GM10266 (cell line): ENCODE results near the gene FERMT2.
"Not testable (repeated sequence)": the region's sequence is repeated elsewhere in the genome, so short reads cannot be mapped to it uniquely, and the experiment has no call there.

Experiments
- DNase-seq: peaks from one replicate; pipeline ENCODE4 v3.0.0; 2012; ENCODE audit errors: extremely low spot score
- TF ChIP-seq, protein P1 (sequence below): IDR thresholded peaks from 2 replicates; pipeline ENCODE4 v1.5.1; 2012; ENCODE audit warnings: mild to moderate bottlenecking, low read depth; ENCODE audit not compliant: control insufficient read depth, insufficient read depth; ENCODE audit errors: missing control alignments

The FERMT2 gene

DNA sequence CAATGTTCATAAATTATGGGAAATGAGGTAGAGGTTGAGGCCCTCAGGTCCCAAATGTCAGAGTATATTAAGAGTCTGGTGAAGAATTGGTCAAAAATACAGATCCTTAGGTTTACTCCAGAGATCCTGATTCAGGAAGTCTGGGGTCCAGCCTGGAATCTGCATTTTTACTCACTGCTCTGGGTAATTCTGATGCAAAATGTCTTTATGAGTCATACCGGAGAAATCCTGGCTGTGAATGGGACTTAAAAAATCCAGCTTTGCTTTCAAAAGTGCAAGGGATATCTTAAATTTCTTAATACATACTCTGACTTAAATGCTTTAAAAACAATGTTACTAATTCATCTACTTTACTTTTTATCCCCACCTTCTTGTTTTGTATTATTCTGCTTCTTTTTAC, 74.5 kb downstream of the FERMT2 start:
- DNase-seq = no peak

DNA sequence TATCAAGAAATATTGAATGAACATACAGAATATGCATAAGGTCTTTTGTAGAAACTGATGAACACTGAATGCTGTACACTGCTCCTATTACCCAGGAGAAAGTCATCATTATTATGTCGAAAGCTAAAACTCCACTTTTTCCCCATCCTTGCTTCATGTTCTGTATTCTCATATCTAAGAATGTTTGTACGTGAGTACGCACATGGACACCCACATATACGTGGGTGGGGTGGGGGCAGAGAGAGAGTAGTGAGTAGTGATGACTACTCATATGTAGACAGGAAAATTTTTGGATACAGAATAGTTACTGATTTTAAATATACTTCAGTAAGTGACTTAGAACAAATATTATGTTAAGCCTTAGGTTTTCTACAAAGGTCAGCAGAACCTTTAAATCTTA, 75.1 kb downstream of the FERMT2 start:
- DNase-seq = no peak
- TF ChIP-seq, protein P1, sequence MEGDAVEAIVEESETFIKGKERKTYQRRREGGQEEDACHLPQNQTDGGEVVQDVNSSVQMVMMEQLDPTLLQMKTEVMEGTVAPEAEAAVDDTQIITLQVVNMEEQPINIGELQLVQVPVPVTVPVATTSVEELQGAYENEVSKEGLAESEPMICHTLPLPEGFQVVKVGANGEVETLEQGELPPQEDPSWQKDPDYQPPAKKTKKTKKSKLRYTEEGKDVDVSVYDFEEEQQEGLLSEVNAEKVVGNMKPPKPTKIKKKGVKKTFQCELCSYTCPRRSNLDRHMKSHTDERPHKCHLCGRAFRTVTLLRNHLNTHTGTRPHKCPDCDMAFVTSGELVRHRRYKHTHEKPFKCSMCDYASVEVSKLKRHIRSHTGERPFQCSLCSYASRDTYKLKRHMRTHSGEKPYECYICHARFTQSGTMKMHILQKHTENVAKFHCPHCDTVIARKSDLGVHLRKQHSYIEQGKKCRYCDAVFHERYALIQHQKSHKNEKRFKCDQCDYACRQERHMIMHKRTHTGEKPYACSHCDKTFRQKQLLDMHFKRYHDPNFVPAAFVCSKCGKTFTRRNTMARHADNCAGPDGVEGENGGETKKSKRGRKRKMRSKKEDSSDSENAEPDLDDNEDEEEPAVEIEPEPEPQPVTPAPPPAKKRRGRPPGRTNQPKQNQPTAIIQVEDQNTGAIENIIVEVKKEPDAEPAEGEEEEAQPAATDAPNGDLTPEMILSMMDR = no peak

More for the DNA sequence above, 74.5 kb downstream of the FERMT2 start:
- TF ChIP-seq, protein P1 = no peak

DNA sequence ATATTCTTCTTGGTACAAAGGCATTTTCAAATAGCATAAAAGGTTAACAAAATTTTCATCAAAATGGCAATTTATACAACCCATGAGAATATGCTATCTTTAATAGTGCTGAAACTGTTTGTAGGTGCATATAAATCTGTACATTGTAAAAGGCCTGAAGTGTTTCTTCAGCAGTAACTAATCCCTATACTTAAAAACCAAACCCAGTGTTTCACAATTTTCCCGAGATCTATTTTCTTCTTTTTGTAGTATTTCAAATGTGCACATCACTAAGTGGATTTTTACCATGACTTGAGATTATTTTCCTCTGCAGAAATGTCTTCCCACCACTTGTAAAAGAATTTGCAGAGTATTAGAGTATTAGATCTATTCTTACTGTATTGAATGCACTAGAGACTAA, 76.5 kb downstream of the FERMT2 start:
- TF ChIP-seq, protein P1 = no peak
- DNase-seq = no peak

DNA sequence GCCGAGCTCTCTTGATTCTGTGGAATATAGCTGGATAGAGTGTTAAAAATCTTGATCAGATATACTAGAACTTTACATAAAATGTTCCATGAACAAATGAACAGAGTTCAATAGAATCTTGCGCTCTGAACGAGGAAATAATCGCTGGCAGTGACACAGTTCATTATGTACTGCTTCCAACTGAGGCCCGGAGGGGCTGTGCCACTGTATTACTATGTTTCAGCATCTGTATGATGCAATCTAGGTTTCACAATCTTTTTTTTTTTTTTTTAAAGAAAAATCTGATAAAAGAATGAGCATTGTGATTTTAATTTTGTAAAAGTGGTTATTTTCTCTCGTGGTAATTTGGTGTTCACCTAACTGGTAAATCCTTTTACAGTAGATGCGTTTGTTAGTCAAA, 77.2 kb downstream of the FERMT2 start:
- no peak for DNase-seq
- TF ChIP-seq, protein P1 = no peak

DNA sequence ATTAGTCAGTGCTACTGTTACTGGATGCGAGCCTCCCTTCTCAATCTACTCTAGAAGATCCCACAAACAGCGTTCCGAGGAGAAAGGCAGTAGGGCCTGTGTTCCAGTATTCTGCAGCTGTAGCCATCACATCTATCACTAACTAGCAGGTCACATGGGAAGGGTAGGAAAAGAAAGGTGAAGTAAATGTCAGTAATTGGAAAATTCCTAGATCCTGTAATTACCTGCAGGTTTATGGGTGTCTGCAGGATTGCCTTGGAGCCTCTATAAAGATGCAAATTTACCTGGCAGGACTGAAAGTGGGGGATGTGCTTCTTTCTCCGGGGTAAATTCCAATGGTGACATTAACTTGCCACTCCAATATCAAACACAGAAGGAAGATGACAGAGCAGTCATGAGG, 77.8 kb downstream of the FERMT2 start:
- TF ChIP-seq, protein P1 = no peak

DNA sequence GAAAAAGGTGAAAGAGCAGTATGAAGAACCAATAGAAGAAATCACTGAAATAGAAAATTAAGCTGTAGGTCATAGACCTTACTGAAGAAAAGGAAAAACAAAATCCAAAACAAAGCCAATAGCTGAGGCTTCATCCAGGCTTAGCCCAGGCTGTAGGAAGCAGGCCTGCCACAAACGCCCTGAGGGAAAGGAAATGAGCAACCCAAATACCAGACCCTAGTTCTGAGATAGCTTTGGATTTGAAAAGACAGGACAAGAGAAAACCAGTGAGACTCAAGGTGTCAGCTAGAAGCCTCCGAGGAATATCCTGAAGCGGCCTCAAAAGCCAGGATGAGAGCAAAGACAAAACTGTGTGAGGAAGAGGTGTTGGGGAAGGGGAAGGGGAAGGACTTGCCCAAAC, 79.2 kb downstream of the FERMT2 start:
- no peak for DNase-seq
- TF ChIP-seq, protein P1 = no peak

More for the DNA sequence above, 77.8 kb downstream of the FERMT2 start:
- DNase-seq = no peak

DNA sequence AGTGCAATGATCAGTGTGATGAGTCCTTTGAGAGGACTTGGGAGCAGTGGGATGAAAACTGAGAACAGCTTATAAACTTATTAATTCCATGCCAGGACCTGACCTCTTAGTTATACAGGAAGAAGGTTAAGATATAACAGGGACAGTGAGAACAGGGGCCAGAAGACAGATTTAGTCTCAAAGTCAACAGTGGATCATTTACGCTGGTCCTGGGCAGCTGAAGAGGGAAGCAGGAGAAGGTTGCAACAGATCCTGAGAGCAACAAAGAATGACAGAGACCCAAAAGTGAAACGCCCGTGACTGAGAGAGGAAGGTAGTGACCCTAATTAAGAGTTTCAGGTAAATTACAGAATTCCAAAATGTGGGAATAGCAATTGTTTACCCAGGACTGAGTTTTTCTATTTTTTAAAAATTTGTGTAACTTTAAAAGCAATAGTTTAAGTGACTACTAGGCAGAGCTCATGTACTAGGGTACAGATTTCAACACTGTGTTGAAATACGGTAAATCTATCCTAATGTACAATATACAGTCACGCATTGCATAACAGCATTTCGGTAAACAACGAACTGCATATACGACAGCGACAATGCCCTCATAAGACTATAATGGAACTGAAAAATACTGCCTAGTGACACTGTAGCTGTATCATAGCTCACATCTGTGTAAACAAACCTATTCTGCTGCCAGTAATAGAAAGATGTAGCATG, 81.8 kb downstream of the FERMT2 start:
- TF ChIP-seq, protein P1 = no peak
- DNase-seq = no peak

DNA sequence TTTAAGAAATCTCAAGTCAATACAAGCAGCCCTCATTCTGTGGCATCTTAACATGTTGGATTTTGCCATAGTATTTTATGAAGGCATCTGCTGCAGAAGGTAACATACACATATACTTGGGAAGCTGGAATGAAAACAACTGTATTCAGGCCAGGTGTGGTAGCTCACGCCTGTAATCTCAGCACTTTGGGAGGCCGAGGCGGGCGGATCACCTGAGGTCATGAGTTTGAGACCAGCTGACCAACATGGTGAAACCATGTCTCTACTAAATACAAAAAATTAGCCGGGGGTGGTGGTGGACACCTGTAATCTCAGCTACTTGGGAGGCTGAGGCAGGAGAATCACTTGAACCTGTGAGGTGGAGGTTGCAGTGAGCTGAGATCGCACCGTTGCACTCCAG, 86.0 kb downstream of the FERMT2 start:
- DNase-seq = not testable (repeated sequence)
